ENCODE data around the gene PPT1.

The PPT1 gene

DNA sequence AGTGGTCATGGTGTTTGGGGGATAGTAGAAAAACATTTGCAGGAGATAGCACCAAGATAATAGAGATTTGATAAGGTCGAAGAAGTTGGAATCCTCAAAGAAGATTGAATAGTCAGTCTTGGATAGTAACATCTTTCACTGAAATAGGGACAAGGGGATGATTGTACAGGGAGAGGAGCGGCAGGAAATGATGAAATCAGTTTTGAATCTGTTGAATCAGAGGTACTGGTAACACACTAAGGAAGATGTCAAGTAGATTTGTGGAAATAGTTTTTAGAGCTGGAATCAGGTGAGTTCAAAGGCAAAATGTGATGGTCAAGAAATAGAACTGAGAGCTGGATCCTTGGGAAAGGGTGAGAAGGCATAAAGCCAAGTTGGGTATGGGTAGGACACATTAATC, 30.0 kb downstream of the PPT1 start:
- Histone ChIP-seq H3K9me3 (ENCODE audit: control insufficient read depth, low read length) (no peaks in the 10 kb centered on the region), H3K36me3 (ENCODE audit: control insufficient read depth in 1 of 2, insufficient read depth in 2 of 2, low read depth in 1 of 2, low read length in 2 of 2) (peaks cover 58 to 97% of the 10 kb centered on the region in 2 experiments), H3K14ac (ENCODE audit: low read length in 2 of 2) (no peak overlapping the region), H4K8ac (ENCODE audit: low read length) (peak overlapping the region; percentile 45), H3K79me1 (replicated peaks; ENCODE audit: low read length, poor library complexity, severe bottlenecking) (peaks cover 28% of the 10 kb centered on the region), H3K18ac (ENCODE audit: low read depth in 1 of 2, low read length in 2 of 2) (no peak overlapping the region), H3K27ac (ENCODE audit: low read length, poor library complexity, severe bottlenecking) (no peak overlapping the region), H2BK5ac (ENCODE audit: low read depth, low read length, poor library complexity, severe bottlenecking) (no peak overlapping the region), H3K4me1 (ENCODE audit: control insufficient read depth, insufficient read depth, low read depth, low read length) (no peaks in the 10 kb centered on the region), H2AFZ (ENCODE audit: low read depth, low read length) (no peak overlapping the region), H3K9ac (ENCODE audit: low read length) (peak overlapping the region; percentile 2), H3K23ac (ENCODE audit: low read length in 2 of 2) (no peak overlapping the region), H2BK12ac (ENCODE audit: low read length in 2 of 2) (no peak overlapping the region), H3K4me3 (ENCODE audit: insufficient read depth in 1 of 2, low read depth in 1 of 2, low read length in 2 of 2) (no peak overlapping the region), H2AK5ac (ENCODE audit: low read length, severe bottlenecking) (no peak overlapping the region), H2BK120ac (ENCODE audit: low read depth, low read length) (no peak overlapping the region), H2BK15ac (ENCODE audit: low read depth, poor library complexity, severe bottlenecking) (no peak overlapping the region), H4K91ac (ENCODE audit: low read length) (no peak overlapping the region), H3K4me2 (ENCODE audit: low read length, poor library complexity, severe bottlenecking) (no peak overlapping the region), H3K4ac (ENCODE audit: low read depth in 1 of 2, low read length in 2 of 2) (no peak overlapping the region), H3K27me3 (ENCODE audit: control insufficient read depth in 1 of 2, insufficient read depth in 1 of 2, low read length in 2 of 2) (no peaks in the 10 kb centered on the region)
- no peak for DNase-seq
- 82% methylated on average over 2 of the region's 2 CpGs for WGBS

DNA sequence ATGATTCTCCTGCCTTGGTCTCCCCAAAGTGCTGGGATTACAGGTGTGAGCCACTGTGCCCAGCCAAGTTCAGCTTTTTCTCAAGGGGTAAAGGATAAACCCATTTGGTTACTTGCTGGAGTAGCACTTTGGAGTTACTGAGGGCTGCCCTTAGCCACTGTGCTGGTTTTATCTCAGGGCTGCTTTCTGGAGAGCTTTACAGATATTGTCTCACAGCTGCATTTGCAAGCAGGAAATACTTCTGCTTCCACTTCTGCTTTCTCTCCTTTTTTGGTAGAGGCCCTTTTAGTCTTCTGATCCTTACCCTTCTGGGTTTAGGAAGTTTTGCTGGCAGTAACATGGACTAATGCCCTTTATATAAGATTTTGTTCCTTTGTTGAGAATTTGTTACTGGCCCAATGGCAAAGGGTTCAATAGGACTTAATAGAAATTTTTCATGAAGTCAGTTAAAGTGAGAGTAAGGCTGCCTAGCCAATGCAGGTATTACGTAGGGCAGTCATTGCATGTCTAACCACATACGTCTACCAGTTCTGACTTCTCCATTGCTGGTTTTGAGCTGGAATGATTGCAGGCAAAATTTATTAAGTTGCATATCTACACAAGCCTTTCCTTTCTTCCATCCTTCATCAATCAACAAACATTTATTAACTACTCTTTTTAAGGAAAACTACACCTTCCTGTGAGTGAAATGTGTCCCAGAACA, 32.1 kb downstream of the PPT1 start:
- DNase-seq, result no peak
- no peak overlapping the region for H3K18ac ChIP-seq (ENCODE audit: low read depth in 1 of 2, low read length in 2 of 2)
- H4K91ac ChIP-seq (ENCODE audit: low read length), result no peak overlapping the region
- no peak overlapping the region for H3K27ac ChIP-seq (ENCODE audit: low read length, poor library complexity, severe bottlenecking)
- H4K8ac ChIP-seq (ENCODE audit: low read length), result no peak overlapping the region
- no peak overlapping the region for H2BK15ac ChIP-seq (ENCODE audit: low read depth, poor library complexity, severe bottlenecking)
- H3K79me1 ChIP-seq (replicated peaks; ENCODE audit: low read length, poor library complexity, severe bottlenecking), result peaks cover 33% of the 10 kb centered on the region
- H3K9me3 ChIP-seq (ENCODE audit: control insufficient read depth, low read length), result no peaks in the 10 kb centered on the region
- H2AK5ac ChIP-seq (ENCODE audit: low read length, severe bottlenecking), result no peak overlapping the region
- 93% methylated on average over 2 of the region's 2 CpGs for WGBS
- H3K4ac ChIP-seq (ENCODE audit: low read depth in 1 of 2, low read length in 2 of 2), result no peak overlapping the region
- H2AFZ ChIP-seq (ENCODE audit: low read depth, low read length), result no peak overlapping the region
- no peak overlapping the region for H3K4me2 ChIP-seq (ENCODE audit: low read length, poor library complexity, severe bottlenecking)
- no peak overlapping the region for H2BK12ac ChIP-seq (ENCODE audit: low read length in 2 of 2)
- no peaks in the 10 kb centered on the region for H3K4me1 ChIP-seq (ENCODE audit: control insufficient read depth, insufficient read depth, low read depth, low read length)
- no peak overlapping the region for H3K23ac ChIP-seq (ENCODE audit: low read length in 2 of 2)
- H3K36me3 ChIP-seq (ENCODE audit: control insufficient read depth in 1 of 2, insufficient read depth in 2 of 2, low read depth in 1 of 2, low read length in 2 of 2), result peaks cover 45 to 97% of the 10 kb centered on the region in 2 experiments
- no peak overlapping the region for H3K4me3 ChIP-seq (ENCODE audit: insufficient read depth in 1 of 2, low read depth in 1 of 2, low read length in 2 of 2)
- no peak overlapping the region for H2BK5ac ChIP-seq (ENCODE audit: low read depth, low read length, poor library complexity, severe bottlenecking)
- no peaks in the 10 kb centered on the region for H3K27me3 ChIP-seq (ENCODE audit: control insufficient read depth in 1 of 2, insufficient read depth in 1 of 2, low read length in 2 of 2)
- H2BK120ac ChIP-seq (ENCODE audit: low read depth, low read length), result no peak overlapping the region
- H3K9ac ChIP-seq (ENCODE audit: low read length), result no peak overlapping the region
- H3K14ac ChIP-seq (ENCODE audit: low read length in 2 of 2), result no peak overlapping the region

DNA sequence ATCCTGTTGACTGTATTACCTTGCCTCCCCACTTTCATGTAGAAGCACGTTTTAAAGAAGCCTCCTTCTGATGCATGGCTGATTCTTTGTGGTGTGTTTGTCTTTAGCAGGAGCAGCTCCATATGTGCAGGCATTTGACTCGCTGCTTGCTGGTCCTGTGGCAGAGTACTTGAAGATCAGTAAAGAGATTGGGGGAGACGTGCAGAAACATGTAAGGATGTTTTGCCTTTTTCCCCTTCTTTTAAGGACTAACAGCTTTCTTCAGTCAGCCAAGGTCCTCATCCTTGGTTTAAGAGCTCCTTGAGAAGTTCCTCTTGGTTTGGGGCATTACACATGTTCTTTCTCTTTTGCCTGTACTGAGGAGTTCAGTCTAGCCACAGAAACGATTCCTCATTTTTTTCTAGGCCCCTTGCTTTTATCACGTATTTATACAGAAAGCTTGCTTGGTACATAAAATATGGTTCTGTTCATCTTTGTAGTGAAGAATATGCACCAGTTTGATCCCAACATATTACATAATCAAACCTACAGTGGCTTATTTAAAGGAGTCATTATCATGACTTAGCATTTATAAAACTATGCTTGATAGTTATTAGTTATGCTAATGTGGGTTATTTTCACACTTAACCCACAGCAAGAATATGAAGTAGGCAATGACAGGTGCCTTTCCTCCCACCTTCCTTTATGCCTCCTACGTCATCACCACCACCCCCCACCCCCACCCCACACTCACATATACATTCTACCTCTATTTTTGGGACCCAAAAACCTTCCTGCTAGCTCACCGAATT, 36.9 kb downstream of the PPT1 start:
- peak overlapping the region; percentile 30 to 85 for H2BK12ac ChIP-seq (ENCODE audit: low read length in 2 of 2)
- H2BK15ac ChIP-seq (ENCODE audit: low read depth, poor library complexity, severe bottlenecking), result no peak overlapping the region
- H2BK120ac ChIP-seq (ENCODE audit: low read depth, low read length), result no peak overlapping the region
- H3K4me3 ChIP-seq (ENCODE audit: insufficient read depth in 1 of 2, low read depth in 1 of 2, low read length in 2 of 2), result no peak overlapping the region
- H3K9me3 ChIP-seq (ENCODE audit: control insufficient read depth, low read length), result no peaks in the 10 kb centered on the region
- H3K4ac ChIP-seq (ENCODE audit: low read depth in 1 of 2, low read length in 2 of 2), result peak overlapping the region in 1 of 2 experiments; percentile 31
- H3K9ac ChIP-seq (ENCODE audit: low read length), result no peak overlapping the region
- H3K18ac ChIP-seq (ENCODE audit: low read depth in 1 of 2, low read length in 2 of 2), result peak overlapping the region; percentile 55 to 73
- H4K8ac ChIP-seq (ENCODE audit: low read length), result peak overlapping the region; percentile 2
- H3K4me2 ChIP-seq (ENCODE audit: low read length, poor library complexity, severe bottlenecking), result no peak overlapping the region
- H3K14ac ChIP-seq (ENCODE audit: low read length in 2 of 2), result no peak overlapping the region
- H2AK5ac ChIP-seq (ENCODE audit: low read length, severe bottlenecking), result no peak overlapping the region
- peaks cover 6% of the 10 kb centered on the region for H3K4me1 ChIP-seq (ENCODE audit: control insufficient read depth, insufficient read depth, low read depth, low read length)
- no peak overlapping the region for H3K23ac ChIP-seq (ENCODE audit: low read length in 2 of 2)
- WGBS, result 61% methylated on average over 4 of the region's 7 CpGs
- H3K79me1 ChIP-seq (replicated peaks; ENCODE audit: low read length, poor library complexity, severe bottlenecking), result peaks cover 27% of the 10 kb centered on the region
- H4K91ac ChIP-seq (ENCODE audit: low read length), result peak overlapping the region; percentile 80
- peak overlapping the region; percentile 21 for H3K27ac ChIP-seq (ENCODE audit: low read length, poor library complexity, severe bottlenecking)
- no peaks in the 10 kb centered on the region for H3K27me3 ChIP-seq (ENCODE audit: control insufficient read depth in 1 of 2, insufficient read depth in 1 of 2, low read length in 2 of 2)
- peak; percentile 48 for DNase-seq
- H2AFZ ChIP-seq (ENCODE audit: low read depth, low read length), result no peak overlapping the region
- peaks cover 31 to 81% of the 10 kb centered on the region in 2 experiments for H3K36me3 ChIP-seq (ENCODE audit: control insufficient read depth in 1 of 2, insufficient read depth in 2 of 2, low read depth in 1 of 2, low read length in 2 of 2)
- H2BK5ac ChIP-seq (ENCODE audit: low read depth, low read length, poor library complexity, severe bottlenecking), result no peak overlapping the region

DNA sequence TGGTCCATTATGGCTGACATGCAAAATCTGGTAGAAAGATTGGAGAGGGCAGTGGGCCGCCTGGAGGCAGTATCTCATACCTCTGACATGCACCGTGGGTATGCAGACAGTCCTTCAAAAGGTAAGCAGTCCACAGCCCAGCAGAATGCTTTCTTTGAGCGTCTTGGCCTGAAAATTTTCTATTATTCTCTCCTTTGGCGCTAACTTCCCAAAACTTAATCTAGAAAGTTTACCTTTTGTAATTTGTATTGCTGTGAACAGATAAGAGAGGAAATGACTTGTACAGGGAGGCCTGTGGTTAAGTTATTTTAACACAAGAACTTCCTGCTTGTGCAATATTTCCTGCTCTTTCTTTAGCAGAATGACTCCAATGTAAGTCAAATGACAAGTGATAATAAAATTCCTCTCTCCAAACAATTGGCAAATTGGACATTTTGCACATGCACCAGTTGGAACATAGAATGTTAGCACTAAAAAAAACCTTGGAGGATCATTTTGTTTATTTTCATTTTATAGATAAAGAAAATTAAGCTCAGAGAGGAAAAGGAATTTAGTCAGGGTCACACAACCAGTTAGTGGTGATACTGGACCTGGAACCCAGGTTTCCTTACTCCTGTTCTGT, 37.6 kb downstream of the PPT1 start:
- H4K91ac ChIP-seq (ENCODE audit: low read length), result peak overlapping the region; percentile 80
- WGBS, result 40% methylated on average over 2 of the region's 4 CpGs
- peaks cover 28 to 80% of the 10 kb centered on the region in 2 experiments for H3K36me3 ChIP-seq (ENCODE audit: control insufficient read depth in 1 of 2, insufficient read depth in 2 of 2, low read depth in 1 of 2, low read length in 2 of 2)

More for the DNA sequence above, 37.6 kb downstream of the PPT1 start:
- no peak overlapping the region for H2BK5ac ChIP-seq (ENCODE audit: low read depth, low read length, poor library complexity, severe bottlenecking)
- H2BK15ac ChIP-seq (ENCODE audit: low read depth, poor library complexity, severe bottlenecking), result peak overlapping the region; percentile 33
- no peak overlapping the region for H3K23ac ChIP-seq (ENCODE audit: low read length in 2 of 2)
- H3K14ac ChIP-seq (ENCODE audit: low read length in 2 of 2), result no peak overlapping the region
- H3K79me1 ChIP-seq (replicated peaks; ENCODE audit: low read length, poor library complexity, severe bottlenecking), result peaks cover 21% of the 10 kb centered on the region
- no peak overlapping the region for H3K9ac ChIP-seq (ENCODE audit: low read length)
- H2BK120ac ChIP-seq (ENCODE audit: low read depth, low read length), result no peak overlapping the region
- no peak overlapping the region for H3K4ac ChIP-seq (ENCODE audit: low read depth in 1 of 2, low read length in 2 of 2)
- peak overlapping the region; percentile 55 to 73 for H3K18ac ChIP-seq (ENCODE audit: low read depth in 1 of 2, low read length in 2 of 2)
- H3K27me3 ChIP-seq (ENCODE audit: control insufficient read depth in 1 of 2, insufficient read depth in 1 of 2, low read length in 2 of 2), result no peaks in the 10 kb centered on the region
- peak overlapping the region; percentile 2 for H3K27ac ChIP-seq (ENCODE audit: low read length, poor library complexity, severe bottlenecking)
- H4K8ac ChIP-seq (ENCODE audit: low read length), result no peak overlapping the region
- no peaks in the 10 kb centered on the region for H3K9me3 ChIP-seq (ENCODE audit: control insufficient read depth, low read length)
- peak overlapping the region; percentile 63 to 85 for H2BK12ac ChIP-seq (ENCODE audit: low read length in 2 of 2)
- H2AFZ ChIP-seq (ENCODE audit: low read depth, low read length), result no peak overlapping the region
- peaks cover 6% of the 10 kb centered on the region for H3K4me1 ChIP-seq (ENCODE audit: control insufficient read depth, insufficient read depth, low read depth, low read length)
- H3K4me2 ChIP-seq (ENCODE audit: low read length, poor library complexity, severe bottlenecking), result no peak overlapping the region
- H3K4me3 ChIP-seq (ENCODE audit: insufficient read depth in 1 of 2, low read depth in 1 of 2, low read length in 2 of 2), result no peak overlapping the region
- DNase-seq, result peak; percentile 77
- no peak overlapping the region for H2AK5ac ChIP-seq (ENCODE audit: low read length, severe bottlenecking)

Data from mesenchymal stem cell (in vitro differentiated cells and primary cell).